Keratinocyte (primary cell): Measurements from ENCODE around the gene SCMH1. TPM values are rescaled to one million over a fixed set of nuclear protein-coding genes. Genes with fewer than 3 reads are reported as not detected.

Experiments used
- DNase-seq: peaks from one replicate; pipeline ENCODE4 v3.0.0-alpha.2; 2011; ENCODE audit warnings: low read depth, missing footprints, low spot score
- FAIRE-seq: peaks from 2 replicates; lab custom pipeline; 2011; peaks lifted over from hg19 to GRCh38; lab: Jason Lieb, UNC
- H2AFZ ChIP-seq: 2 replicates; pipeline ENCODE4 v1.6.0; 2012; ENCODE audit warnings: low read length, control low read depth, inconsistent platforms; ENCODE audit not compliant: control insufficient read depth
- H3K27ac ChIP-seq: 2 replicates; pipeline ENCODE4 v1.5.1; 2011; ENCODE audit warnings: low read length; ENCODE audit not compliant: control insufficient read depth, insufficient read depth
- H3K27me3 ChIP-seq: 3 replicates; pipeline ENCODE4 v1.6.0; 2011; ENCODE audit warnings: low read length; ENCODE audit not compliant: control insufficient read depth, insufficient read depth; ENCODE audit errors: extremely low read depth
- H3K36me3 ChIP-seq, 2 experiments: 2 replicates in 1 of 2; 3 replicates in 1 of 2; pipeline ENCODE4 v1.5.1; 2011; ENCODE audit warnings: low read length in 2 of 2, mild to moderate bottlenecking in 1 of 2; ENCODE audit not compliant: control insufficient read depth in 2 of 2, insufficient read depth in 2 of 2; ENCODE audit errors: extremely low read depth in 1 of 2
- H3K4me1 ChIP-seq: 3 replicates; pipeline ENCODE4 v1.5.1; 2011; ENCODE audit warnings: low read length; ENCODE audit not compliant: control insufficient read depth, insufficient read depth; ENCODE audit errors: extremely low read depth
- H3K4me2 ChIP-seq: 3 replicates; pipeline ENCODE4 v1.6.0; 2011; ENCODE audit warnings: low read depth, low read length; ENCODE audit not compliant: control insufficient read depth, insufficient read depth; ENCODE audit errors: extremely low read depth
- H3K4me3 ChIP-seq, 3 experiments: fragments of 200-600 bp in 1 of 3; sonication (generic) in 1 of 3; 2 replicates in 2 of 3; 3 replicates in 1 of 3; pipeline ENCODE4 v1.5.1; 2011 to 2016; ENCODE audit warnings: low read length in 3 of 3, mild to moderate bottlenecking in 3 of 3, control low read depth in 2 of 3, inconsistent platforms in 1 of 3, low read depth in 1 of 3, mixed read lengths in 1 of 3, mixed run types in 1 of 3, moderate library complexity in 1 of 3; ENCODE audit not compliant: control insufficient read depth in 2 of 3, insufficient read depth in 2 of 3; ENCODE audit errors: extremely low read depth in 1 of 3
- H3K79me2 ChIP-seq: 2 replicates; pipeline ENCODE4 v1.6.0; 2012; ENCODE audit warnings: low read length; ENCODE audit not compliant: control insufficient read depth, insufficient read depth
- H3K9ac ChIP-seq: 3 replicates; pipeline ENCODE4 v1.6.0; 2011; ENCODE audit warnings: low read length; ENCODE audit not compliant: control insufficient read depth, insufficient read depth; ENCODE audit errors: extremely low read depth
- H3K9me1 ChIP-seq: 3 replicates; pipeline ENCODE4 v1.6.0; 2011; ENCODE audit warnings: low read length; ENCODE audit not compliant: control insufficient read depth, insufficient read depth; ENCODE audit errors: extremely low read depth
- H3K9me3 ChIP-seq: 2 replicates; pipeline ENCODE4 v1.5.1; 2012; ENCODE audit warnings: low read depth, low read length; ENCODE audit not compliant: control insufficient read depth
- H4K20me1 ChIP-seq: 3 replicates; pipeline ENCODE4 v1.6.0; 2011; ENCODE audit warnings: low read length; ENCODE audit not compliant: control insufficient read depth, insufficient read depth; ENCODE audit errors: extremely low read depth
- CTCF ChIP-seq, 3 experiments: IDR thresholded peaks in 1 of 3; conservative IDR thresholded peaks in 1 of 3; optimal IDR thresholded peaks in 1 of 3; 2 replicates in 2 of 3; 3 replicates in 1 of 3; pipeline versions ENCODE3 to v1.5.1; 2011; ENCODE audit warnings: low read length in 3 of 3, mild to moderate bottlenecking in 3 of 3, moderate library complexity in 2 of 3, control low read depth in 1 of 3, inconsistent platforms in 1 of 3; ENCODE audit not compliant: insufficient read depth in 2 of 3; ENCODE audit errors: extremely low read depth in 1 of 3
- EZH2 ChIP-seq: IDR thresholded peaks from one replicate; pipeline ENCODE4 v1.6.1; 2012; ENCODE audit warnings: inconsistent platforms, mild to moderate bottlenecking, low read length, moderate library complexity
- dilution Hi-C: fragments of 300-500 bp; cut with MboI; formaldehyde crosslinking; loops from one replicate; pipeline ENCODE4 v1.7.0; 2020; ENCODE audit warnings: low sequenced_read_pairs; ENCODE audit not compliant: extremely low pct_ligation_motif_present
- polyA plus RNA-seq, 5 experiments: library from polyadenylated mRNA; depleted of rRNA in 3 of 5; stranded (reverse) in 3 of 5; stranded (forward) in 1 of 5; unstranded in 1 of 5; fragments of >200 nt; gene quantifications; 1 replicate in 1 of 5; 2 replicates in 3 of 5; 3 replicates in 1 of 5; pipeline versions ENCODE4 v1.2.1 to v1.2.3, GENCODE V29; 2011 to 2012; ENCODE audit warnings: missing spikeins in 2 of 5, low read depth in 1 of 5, low replicate concordance in 1 of 5

SCMH1 gene
- polyA plus RNA-seq, 1 donor (not counting 4 experiments of a cell fraction or from before 2014, with no cell fraction given) = 29.9 TPM

- Histone ChIP-seq H3K9ac (no peak overlapping the region), H3K79me2 (peaks cover 2% of the 10 kb centered on the region), H3K4me1 (no peaks in the 10 kb centered on the region), H3K9me3 (peaks cover 4% of the 10 kb centered on the region), H2AFZ (no peak overlapping the region), H3K4me2 (no peak overlapping the region), H3K27ac (no peak overlapping the region), H3K27me3 (no peaks in the 10 kb centered on the region), H4K20me1 (no peaks in the 10 kb centered on the region), H3K4me3 (no peak overlapping the region), H3K9me1 (no peaks in the 10 kb centered on the region), H3K36me3 (peaks cover 0 to 2% of the 10 kb centered on the region in 2 experiments)
- no peak for FAIRE-seq
- dilution Hi-C loops = no loop called here
- no peak for TF ChIP-seq EZH2
- no peak for TF ChIP-seq CTCF (optimal IDR thresholded peaks at IDR 0.05 in 1 of 3, IDR thresholded peaks at IDR 0.05 in 1 of 3, conservative IDR thresholded peaks at IDR 0.05 in 1 of 3; ENCODE audit: extremely low read depth in 1 of 3, insufficient read depth in 2 of 3, low read length in 3 of 3)
- no peak for DNase-seq
Measured at GRCh38 chr1:41200728-41201127, 41.4 kb downstream of the SCMH1 start.

GRCh38 chr1:41199375-41199774 is 42.7 kb downstream of the SCMH1 start:
- no peaks in the 10 kb centered on the region for H3K4me1 ChIP-seq
- peaks cover 0 to 2% of the 10 kb centered on the region in 2 experiments for H3K36me3 ChIP-seq
- no peaks in the 10 kb centered on the region for H4K20me1 ChIP-seq
- no peak overlapping the region for H3K4me2 ChIP-seq
- no peaks in the 10 kb centered on the region for H3K9me1 ChIP-seq
- TF ChIP-seq EZH2 = no peak
- TF ChIP-seq CTCF (optimal IDR thresholded peaks at IDR 0.05 in 1 of 3, IDR thresholded peaks at IDR 0.05 in 1 of 3, conservative IDR thresholded peaks at IDR 0.05 in 1 of 3; ENCODE audit: extremely low read depth in 1 of 3, insufficient read depth in 2 of 3, low read length in 3 of 3) = no peak
- H3K9me3 ChIP-seq = peaks cover 4% of the 10 kb centered on the region
- no peak overlapping the region for H3K4me3 ChIP-seq
- H3K27ac ChIP-seq = no peak overlapping the region
- H3K27me3 ChIP-seq = no peaks in the 10 kb centered on the region
- no peak overlapping the region for H2AFZ ChIP-seq
- dilution Hi-C loops = no loop called here
- no peak overlapping the region for H3K9ac ChIP-seq
- DNase-seq (no peak), FAIRE-seq (no peak)
- no peaks in the 10 kb centered on the region for H3K79me2 ChIP-seq
